Mesenchymal stem cell (in vitro differentiated cells and primary cell): ENCODE results near the gene BSG.

Experiments
- DNase-seq: peaks from one replicate; pipeline ENCODE4 v3.0.0-alpha.2; 2013
- H2AFZ ChIP-seq: one replicate; pipeline ENCODE4 v1.6.1; 2013; ENCODE audit warnings: low read depth, mild to moderate bottlenecking, control low read depth, inconsistent platforms, low read length, moderate library complexity
- H2AK5ac ChIP-seq: 2 replicates; pipeline ENCODE4 v1.6.1; 2013; ENCODE audit warnings: low read length, moderate library complexity, mild to moderate bottlenecking, inconsistent platforms; ENCODE audit not compliant: severe bottlenecking
- H2BK120ac ChIP-seq: one replicate; pipeline ENCODE4 v1.6.1; 2013; ENCODE audit warnings: low read depth, mild to moderate bottlenecking, inconsistent platforms, low read length, moderate library complexity
- H2BK12ac ChIP-seq, 2 experiments: one replicate each; pipeline ENCODE4 v1.6.1; 2013; ENCODE audit warnings: inconsistent platforms in 2 of 2, low read length in 2 of 2, mild to moderate bottlenecking in 2 of 2, moderate library complexity in 2 of 2, control low read depth in 1 of 2
- H2BK15ac ChIP-seq: one replicate; pipeline ENCODE4 v1.6.1; 2013; ENCODE audit warnings: mild to moderate bottlenecking, low read depth, inconsistent platforms; ENCODE audit not compliant: poor library complexity, severe bottlenecking
- H2BK5ac ChIP-seq: 2 replicates; pipeline ENCODE4 v1.6.1; 2013; ENCODE audit warnings: low read depth, mild to moderate bottlenecking, low read length, control low read depth, inconsistent platforms; ENCODE audit not compliant: poor library complexity, severe bottlenecking
- H3K14ac ChIP-seq, 2 experiments: one replicate each; pipeline ENCODE4 v1.6.1; 2013; ENCODE audit warnings: inconsistent platforms in 2 of 2, low read length in 2 of 2, control low read depth in 1 of 2, mild to moderate bottlenecking in 1 of 2, moderate library complexity in 1 of 2
- H3K18ac ChIP-seq, 2 experiments: one replicate each; pipeline ENCODE4 v1.6.1; 2013; ENCODE audit warnings: inconsistent platforms in 2 of 2, low read length in 2 of 2, control low read depth in 1 of 2, low read depth in 1 of 2, mild to moderate bottlenecking in 1 of 2
- H3K23ac ChIP-seq, 2 experiments: one replicate each; pipeline ENCODE4 v1.6.1; 2013; ENCODE audit warnings: inconsistent platforms in 2 of 2, low read length in 2 of 2, mild to moderate bottlenecking in 2 of 2, moderate library complexity in 2 of 2, control low read depth in 1 of 2
- H3K27ac ChIP-seq: 2 replicates; pipeline ENCODE4 v1.5.1; 2013; ENCODE audit warnings: mild to moderate bottlenecking, moderate library complexity, low read length, control low read depth, inconsistent platforms; ENCODE audit not compliant: poor library complexity, severe bottlenecking
- H3K27me3 ChIP-seq, 2 experiments: 2 replicates each; pipeline versions ENCODE4 v1.6.1 to v1.7.0; 2013; ENCODE audit warnings: low read length in 2 of 2, mild to moderate bottlenecking in 2 of 2, moderate library complexity in 2 of 2, control low read depth in 1 of 2, inconsistent platforms in 1 of 2; ENCODE audit not compliant: control insufficient read depth in 1 of 2, insufficient read depth in 1 of 2
- H3K36me3 ChIP-seq, 2 experiments: 2 replicates each; pipeline versions ENCODE4 v1.6.1 to v1.7.0; 2013; ENCODE audit warnings: low read length in 2 of 2, control low read depth in 1 of 2, inconsistent platforms in 1 of 2, low read depth in 1 of 2, mild to moderate bottlenecking in 1 of 2; ENCODE audit not compliant: insufficient read depth in 2 of 2, control insufficient read depth in 1 of 2
- H3K4ac ChIP-seq, 2 experiments: one replicate each; pipeline ENCODE4 v1.6.1; 2013; ENCODE audit warnings: inconsistent platforms in 2 of 2, low read length in 2 of 2, mild to moderate bottlenecking in 2 of 2, moderate library complexity in 2 of 2, control low read depth in 1 of 2, low read depth in 1 of 2
- H3K4me1 ChIP-seq: 2 replicates; pipeline ENCODE4 v1.6.1; 2013; ENCODE audit warnings: low read depth, low read length, control low read depth; ENCODE audit not compliant: control insufficient read depth, insufficient read depth
- H3K4me2 ChIP-seq: 2 replicates; pipeline ENCODE4 v1.6.1; 2013; ENCODE audit warnings: low read length, mild to moderate bottlenecking, inconsistent platforms; ENCODE audit not compliant: poor library complexity, severe bottlenecking
- H3K4me3 ChIP-seq, 2 experiments: 2 replicates each; pipeline versions ENCODE4 v1.5.1 to v1.7.0; 2013; ENCODE audit warnings: low read length in 2 of 2, mild to moderate bottlenecking in 2 of 2, control low read depth in 1 of 2, low read depth in 1 of 2; ENCODE audit not compliant: insufficient read depth in 1 of 2
- H3K79me1 ChIP-seq: replicated peaks from 2 replicates; pipeline ENCODE4 v1.6.1; 2013; ENCODE audit warnings: mild to moderate bottlenecking, control low read depth, low read length, inconsistent platforms; ENCODE audit not compliant: poor library complexity, severe bottlenecking
- H3K9ac ChIP-seq: 2 replicates; pipeline ENCODE4 v1.7.0; 2013; ENCODE audit warnings: mild to moderate bottlenecking, low read length, moderate library complexity
- H3K9me3 ChIP-seq: 2 replicates; pipeline ENCODE4 v1.7.0; 2013; ENCODE audit warnings: mild to moderate bottlenecking, low read length; ENCODE audit not compliant: control insufficient read depth
- H4K8ac ChIP-seq: one replicate; pipeline ENCODE4 v1.6.1; 2013; ENCODE audit warnings: inconsistent platforms, mild to moderate bottlenecking, low read length, moderate library complexity
- H4K91ac ChIP-seq: one replicate; pipeline ENCODE4 v1.6.1; 2013; ENCODE audit warnings: mild to moderate bottlenecking, low read length, inconsistent platforms
- whole genome bisulfite sequencing: methylation state at CpG from one replicate; pipeline ENCODE4 v1.1.7; 2013; ENCODE audit warnings: mixed read lengths; 5-methylcytosine and 5-hydroxymethylcytosine counted together

Gene BSG

GRCh38 chr19:566844-567243, 5.6 kb upstream of the BSG start:
- no peak overlapping the region for H2AFZ ChIP-seq
- no peak overlapping the region for H3K4me2 ChIP-seq
- DNase-seq = no peak
- H2BK5ac ChIP-seq = no peak overlapping the region
- peak overlapping the region; percentile 89 to 91 for H3K18ac ChIP-seq
- no peak overlapping the region for H3K9ac ChIP-seq
- no peak overlapping the region for H3K27ac ChIP-seq
- peak overlapping the region; percentile 36 for H4K8ac ChIP-seq
- peak overlapping the region; percentile 67 to 98 for H2BK12ac ChIP-seq
- peak overlapping the region in 1 of 2 experiments; percentile 13 for H3K4me3 ChIP-seq
- no peak overlapping the region for H3K23ac ChIP-seq
- H3K36me3 ChIP-seq = peaks cover 0 to 3% of the 10 kb centered on the region in 2 experiments
- peak overlapping the region; percentile 44 for H2BK15ac ChIP-seq
- 65% methylated on average over 16 of the region's 16 CpGs for WGBS
- peak overlapping the region; percentile 66 to 96 for H3K4ac ChIP-seq
- H3K27me3 ChIP-seq = no peaks in the 10 kb centered on the region
- no peaks in the 10 kb centered on the region for H3K9me3 ChIP-seq
- no peak overlapping the region for H3K14ac ChIP-seq
- H3K79me1 ChIP-seq = no peaks in the 10 kb centered on the region
- no peak overlapping the region for H2AK5ac ChIP-seq
- H3K4me1 ChIP-seq = peaks cover 6% of the 10 kb centered on the region
- peak overlapping the region; percentile 25 for H4K91ac ChIP-seq
- peak overlapping the region; percentile 87 for H2BK120ac ChIP-seq

- no peak overlapping the region for H3K23ac ChIP-seq
- WGBS = 89% methylated on average over 22 of the region's 22 CpGs
- H3K18ac ChIP-seq = peak overlapping the region; percentile 89 to 93
- no peak overlapping the region for H2AK5ac ChIP-seq
- peak overlapping the region; percentile 36 for H4K8ac ChIP-seq
- peak overlapping the region; percentile 87 for H2BK120ac ChIP-seq
- H2AFZ ChIP-seq = no peak overlapping the region
- H3K9me3 ChIP-seq = no peaks in the 10 kb centered on the region
- peaks cover 6% of the 10 kb centered on the region for H3K4me1 ChIP-seq
- peaks cover 0 to 3% of the 10 kb centered on the region in 2 experiments for H3K36me3 ChIP-seq
- H3K4me3 ChIP-seq = no peak overlapping the region
- peak overlapping the region; percentile 36 for H2BK15ac ChIP-seq
- H3K4ac ChIP-seq = peak overlapping the region; percentile 66 to 67
- H3K79me1 ChIP-seq = no peaks in the 10 kb centered on the region
- peak overlapping the region in 1 of 2 experiments; percentile 65 for H3K14ac ChIP-seq
- H2BK12ac ChIP-seq = peak overlapping the region; percentile 93 to 98
- no peak overlapping the region for H3K27ac ChIP-seq
- no peak for DNase-seq
- H3K9ac ChIP-seq = no peak overlapping the region
- peak overlapping the region; percentile 97 for H4K91ac ChIP-seq
- H2BK5ac ChIP-seq = no peak overlapping the region
- no peaks in the 10 kb centered on the region for H3K27me3 ChIP-seq
- H3K4me2 ChIP-seq = no peak overlapping the region
These were observed 5.0 kb upstream of the BSG start for GRCh38 chr19:567296-567900.

DNA sequence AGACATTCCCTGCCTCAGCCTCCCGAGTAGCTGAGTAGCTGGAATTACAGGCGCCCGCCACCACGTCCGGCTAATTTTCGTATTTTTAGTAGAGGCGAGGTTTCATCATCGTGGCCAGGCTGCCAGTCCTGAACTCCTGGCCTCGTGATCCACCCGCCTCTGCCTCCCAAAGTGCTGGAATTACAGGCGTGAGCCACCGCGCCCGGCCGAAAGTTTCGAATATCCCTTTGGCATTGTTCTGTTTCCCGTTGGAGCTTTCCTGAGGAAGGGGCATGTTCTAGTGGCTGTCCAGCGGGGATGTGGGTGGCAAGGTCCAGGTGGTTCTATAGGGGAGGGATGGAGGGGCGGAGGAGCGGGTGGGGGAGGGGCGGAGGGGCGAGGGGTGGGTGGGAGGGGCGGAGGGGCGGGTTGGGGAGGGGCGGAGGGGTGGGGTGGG, 2.1 kb upstream of the BSG start:
- H3K14ac ChIP-seq = no peak overlapping the region
- H2AFZ ChIP-seq = no peak overlapping the region
- H3K4me3 ChIP-seq = no peak overlapping the region
- H3K23ac ChIP-seq = no peak overlapping the region
- peak overlapping the region in 1 of 2 experiments; percentile 23 for H3K18ac ChIP-seq
- 99% methylated on average over 16 of the region's 25 CpGs for WGBS
- H2BK15ac ChIP-seq = no peak overlapping the region
- no peaks in the 10 kb centered on the region for H3K9me3 ChIP-seq
- peaks cover 20% of the 10 kb centered on the region for H3K4me1 ChIP-seq
- no peak overlapping the region for H3K9ac ChIP-seq
- H3K79me1 ChIP-seq = no peaks in the 10 kb centered on the region
- no peak overlapping the region for H2BK5ac ChIP-seq
- H3K27me3 ChIP-seq = no peaks in the 10 kb centered on the region
- no peak overlapping the region for H3K4me2 ChIP-seq
- H4K8ac ChIP-seq = no peak overlapping the region
- no peak overlapping the region for H4K91ac ChIP-seq
- H3K27ac ChIP-seq = no peak overlapping the region
- no peak overlapping the region for H2BK120ac ChIP-seq
- peaks cover 0 to 3% of the 10 kb centered on the region in 2 experiments for H3K36me3 ChIP-seq
- no peak for DNase-seq
- H2AK5ac ChIP-seq = no peak overlapping the region
- H3K4ac ChIP-seq = peak overlapping the region in 1 of 2 experiments; percentile 26
- no peak overlapping the region for H2BK12ac ChIP-seq

GRCh38 chr19:570937-571565, 1.3 kb upstream of the BSG start:
- peak overlapping the region; percentile 79 to 92 for H3K18ac ChIP-seq
- H2BK5ac ChIP-seq = no peak overlapping the region
- no peaks in the 10 kb centered on the region for H3K79me1 ChIP-seq
- peak overlapping the region in 1 of 2 experiments; percentile 14 for H3K23ac ChIP-seq
- DNase-seq = peak; percentile 73
- peak overlapping the region; percentile 16 for H4K91ac ChIP-seq
- H3K27me3 ChIP-seq = no peaks in the 10 kb centered on the region
- no peaks in the 10 kb centered on the region for H3K9me3 ChIP-seq
- H2BK120ac ChIP-seq = peak overlapping the region; percentile 73
- peak overlapping the region; percentile 76 for H4K8ac ChIP-seq
- H3K4ac ChIP-seq = peak overlapping the region in 1 of 2 experiments; percentile 65
- peak overlapping the region; percentile 90 for H3K4me2 ChIP-seq
- WGBS = 8% methylated on average over 45 of the region's 45 CpGs
- H3K36me3 ChIP-seq = peaks cover 0 to 3% of the 10 kb centered on the region in 2 experiments
- peak overlapping the region; percentile 46 for H2AFZ ChIP-seq
- peak overlapping the region; percentile 98 for H3K27ac ChIP-seq
- peak overlapping the region; percentile 59 to 74 for H3K4me3 ChIP-seq
- H2AK5ac ChIP-seq = no peak overlapping the region
- H2BK15ac ChIP-seq = peak overlapping the region; percentile 85
- peak overlapping the region; percentile 88 for H3K9ac ChIP-seq
- H3K14ac ChIP-seq = peak overlapping the region in 1 of 2 experiments; percentile 35
- peaks cover 28% of the 10 kb centered on the region for H3K4me1 ChIP-seq
- H2BK12ac ChIP-seq = peak overlapping the region; percentile 14 to 96
